HG03571 (cell line): Measurements from ENCODE around the gene HNRNPAB.
"Not testable (repeated sequence)": the region's sequence is repeated elsewhere in the genome, so short reads cannot be mapped to it uniquely, and the experiment has no call there.

ENCODE experiments used
- ATAC-seq: cut with Tn5 transposase; IDR thresholded peaks from one replicate; pipeline ENCODE4 v1.9.1; 2021; ENCODE audit not compliant: unreplicated experiment

HNRNPAB gene

GRCh38 chr5:178196281-178196812 lies 8.0 kb upstream of the HNRNPAB start:
- no peak for ATAC-seq

GRCh38 chr5:178196986-178197385 lies 7.3 kb upstream of the HNRNPAB start:
- ATAC-seq, result no peak

- not testable (repeated sequence) for ATAC-seq
These were observed 6.2 kb upstream of the HNRNPAB start for GRCh38 chr5:178198151-178198550.

- ATAC-seq, result no peak
These were observed 5.6 kb upstream of the HNRNPAB start for GRCh38 chr5:178198706-178199105.

GRCh38 chr5:178199581-178200434 lies 4.5 kb upstream of the HNRNPAB start:
- ATAC-seq, result no peak

DNA sequence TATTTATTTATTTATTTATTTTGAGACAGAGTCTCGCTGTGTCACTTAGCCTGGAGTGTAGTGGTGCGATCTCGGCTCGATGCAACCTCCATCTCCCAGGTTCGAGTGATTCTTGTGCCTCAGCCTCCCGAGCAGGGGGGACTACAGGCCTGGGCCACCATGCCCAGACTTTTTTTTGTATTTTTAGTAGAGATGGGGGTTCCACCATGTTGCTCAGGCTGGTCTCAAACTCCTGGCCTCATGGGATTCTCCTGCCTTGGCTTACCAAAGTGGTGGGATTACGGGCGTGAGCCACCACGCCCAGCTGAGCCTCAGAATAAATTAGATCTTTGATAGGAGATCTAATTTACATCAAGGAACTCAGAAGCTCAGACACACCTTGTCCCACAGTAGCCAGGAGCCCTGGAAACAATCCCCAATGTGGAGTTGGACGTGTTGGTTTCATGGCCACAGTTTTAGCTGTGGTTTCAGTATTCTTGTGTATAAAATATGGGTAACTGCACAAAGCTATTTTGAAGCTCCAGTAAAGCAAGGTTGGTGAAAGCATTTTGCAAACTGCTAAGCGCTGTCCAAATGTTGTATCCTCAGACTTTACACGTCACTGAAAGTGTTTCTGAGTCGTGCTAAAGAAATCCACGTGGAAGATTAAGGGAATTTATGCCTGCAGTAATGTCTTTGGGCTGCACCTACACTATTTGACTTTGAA lies 3.0 kb upstream of the HNRNPAB start:
- ATAC-seq, result no peak

DNA sequence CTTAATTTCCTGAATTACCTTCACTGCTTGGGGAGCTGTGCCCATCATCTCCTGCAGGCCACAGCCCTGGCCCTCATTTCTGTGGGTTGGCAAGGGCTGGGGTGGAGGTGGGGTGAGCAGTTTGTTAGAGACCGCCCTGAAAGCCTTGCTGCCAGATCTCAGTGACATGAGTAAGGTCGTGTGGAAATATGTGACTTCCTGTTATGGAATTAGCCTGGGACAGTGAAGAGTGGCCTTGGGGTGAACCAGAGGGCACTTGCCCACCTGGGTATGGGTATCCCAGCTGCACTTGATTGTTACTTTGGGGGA lies 2.5 kb upstream of the HNRNPAB start:
- ATAC-seq, result no peak

DNA sequence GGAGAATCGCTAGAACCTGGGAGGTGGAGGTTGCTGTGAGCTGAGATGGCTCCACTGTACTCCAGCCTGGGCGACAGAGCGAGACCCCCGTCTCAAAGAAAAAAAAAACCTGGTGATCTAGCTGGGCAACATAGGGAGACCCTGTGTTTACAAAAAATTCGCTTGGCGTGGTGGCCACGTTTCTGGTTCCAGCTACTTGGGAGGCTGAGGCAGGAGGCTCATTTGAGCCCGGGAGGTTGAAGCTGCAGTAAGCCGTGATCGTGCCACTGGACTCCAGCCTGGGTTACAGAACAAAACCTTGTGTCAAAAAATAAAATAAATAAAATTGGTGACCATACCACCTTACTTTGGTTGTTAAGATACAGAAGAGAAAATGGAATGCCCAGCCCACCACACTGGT lies 1.8 kb upstream of the HNRNPAB start:
- ATAC-seq, result no peak

DNA sequence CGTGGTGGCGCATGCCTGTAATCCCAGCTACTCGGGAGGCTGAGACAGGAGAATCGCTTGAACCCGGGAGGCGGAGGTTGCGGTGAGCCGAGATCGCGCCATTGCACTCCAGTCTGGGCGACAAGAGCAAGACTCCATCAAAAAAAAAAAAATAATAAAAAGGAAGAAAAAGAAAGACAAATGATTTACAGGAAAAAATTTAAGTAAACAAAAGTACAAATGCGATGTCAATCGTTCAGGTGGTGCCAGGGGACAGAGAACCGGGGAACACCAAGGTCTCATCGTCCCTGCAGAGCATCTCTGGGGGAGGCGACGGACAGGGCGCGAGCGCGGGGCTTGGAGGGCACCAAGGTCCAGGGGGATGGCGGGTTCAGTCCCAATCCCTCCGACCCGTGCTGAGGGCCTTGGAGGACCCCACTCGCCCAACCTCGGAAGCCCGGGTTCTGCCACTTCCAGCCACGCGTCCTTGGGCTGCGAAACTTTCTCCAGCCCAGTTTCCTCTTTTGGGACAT lies 607 bp upstream of the HNRNPAB start:
- no peak for ATAC-seq

DNA sequence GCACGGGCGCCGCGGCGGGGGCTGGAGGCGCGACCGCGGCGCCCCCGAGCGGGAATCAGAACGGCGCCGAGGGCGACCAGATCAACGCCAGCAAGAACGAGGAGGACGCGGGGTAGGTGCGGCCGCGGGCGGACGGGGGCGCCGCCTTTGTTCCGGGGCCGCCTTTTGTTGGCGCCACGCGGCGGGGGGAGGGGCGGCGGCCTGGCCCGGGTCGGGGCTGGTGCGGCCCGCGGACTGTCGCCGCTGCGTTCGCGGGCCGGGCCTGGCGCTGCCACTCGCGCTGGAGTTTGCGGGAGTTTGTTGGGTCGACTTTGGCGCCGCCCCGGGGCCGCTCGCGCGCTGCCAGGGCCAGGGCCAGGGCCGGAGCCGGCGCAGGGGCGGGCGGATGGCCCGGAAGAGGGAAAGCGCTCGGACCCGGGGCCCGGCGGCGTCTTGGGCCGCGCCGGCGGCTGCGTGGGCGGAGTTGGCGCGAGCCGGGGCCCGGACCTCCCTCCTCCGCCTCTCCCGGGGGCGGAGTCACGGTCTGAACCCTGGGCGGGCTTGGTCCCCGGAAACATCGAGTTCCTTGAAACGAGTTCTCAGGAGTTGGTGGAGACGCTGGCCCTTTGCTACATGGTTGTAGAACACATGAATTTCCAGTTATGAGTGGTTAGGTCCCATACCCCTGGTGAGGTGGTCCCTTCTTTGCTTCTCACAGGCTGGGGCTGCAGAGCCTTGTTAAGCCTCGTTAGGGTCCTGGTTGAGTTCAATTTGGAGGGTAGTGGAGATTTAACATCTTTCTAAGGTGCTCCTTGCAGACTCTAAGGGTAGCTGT lies 809 bp downstream of the HNRNPAB start:
- peak; percentile 48 for ATAC-seq

- no peak for ATAC-seq
These were observed 1.4 kb downstream of the HNRNPAB start for GRCh38 chr5:178205749-178206047.

GRCh38 chr5:178206166-178207101 lies 2.1 kb downstream of the HNRNPAB start:
- no peak for ATAC-seq

DNA sequence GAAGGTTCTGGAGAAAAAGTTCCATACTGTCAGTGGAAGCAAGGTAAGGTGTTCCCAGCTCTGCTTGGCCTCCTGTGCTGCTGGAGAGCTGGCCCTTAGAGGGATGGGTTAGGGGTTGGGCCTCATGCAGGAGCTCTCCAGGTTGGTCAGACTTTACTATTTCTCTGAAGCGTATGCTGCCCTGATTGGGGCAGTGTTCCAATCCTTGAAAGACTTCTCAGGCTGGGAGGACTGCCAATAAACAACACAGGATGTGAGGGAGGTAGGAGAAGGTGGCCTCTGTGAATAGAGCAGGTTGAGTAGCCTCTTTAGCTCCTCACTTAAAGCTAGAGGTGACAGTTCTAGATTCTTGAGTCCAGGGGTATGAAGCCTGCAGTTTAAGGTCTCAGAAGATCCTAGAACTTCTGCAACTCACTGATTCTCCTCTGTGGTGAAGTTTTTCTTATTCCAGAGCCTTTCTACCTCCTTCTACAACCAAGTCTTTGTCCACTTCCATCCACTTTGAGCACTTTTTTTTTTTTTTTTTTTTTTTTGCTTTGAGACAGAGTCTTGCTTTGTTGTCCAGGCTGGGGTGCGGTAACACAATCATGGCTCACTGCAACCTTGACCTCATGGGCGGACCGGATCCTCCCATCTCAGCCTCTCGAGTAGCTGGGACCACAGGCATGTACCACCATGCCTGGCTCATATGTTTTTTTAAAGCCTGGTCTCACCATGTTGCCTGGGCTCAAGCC lies 3.0 kb downstream of the HNRNPAB start:
- ATAC-seq, result no peak

GRCh38 chr5:178207917-178208280 lies 3.6 kb downstream of the HNRNPAB start:
- ATAC-seq, result no peak

DNA sequence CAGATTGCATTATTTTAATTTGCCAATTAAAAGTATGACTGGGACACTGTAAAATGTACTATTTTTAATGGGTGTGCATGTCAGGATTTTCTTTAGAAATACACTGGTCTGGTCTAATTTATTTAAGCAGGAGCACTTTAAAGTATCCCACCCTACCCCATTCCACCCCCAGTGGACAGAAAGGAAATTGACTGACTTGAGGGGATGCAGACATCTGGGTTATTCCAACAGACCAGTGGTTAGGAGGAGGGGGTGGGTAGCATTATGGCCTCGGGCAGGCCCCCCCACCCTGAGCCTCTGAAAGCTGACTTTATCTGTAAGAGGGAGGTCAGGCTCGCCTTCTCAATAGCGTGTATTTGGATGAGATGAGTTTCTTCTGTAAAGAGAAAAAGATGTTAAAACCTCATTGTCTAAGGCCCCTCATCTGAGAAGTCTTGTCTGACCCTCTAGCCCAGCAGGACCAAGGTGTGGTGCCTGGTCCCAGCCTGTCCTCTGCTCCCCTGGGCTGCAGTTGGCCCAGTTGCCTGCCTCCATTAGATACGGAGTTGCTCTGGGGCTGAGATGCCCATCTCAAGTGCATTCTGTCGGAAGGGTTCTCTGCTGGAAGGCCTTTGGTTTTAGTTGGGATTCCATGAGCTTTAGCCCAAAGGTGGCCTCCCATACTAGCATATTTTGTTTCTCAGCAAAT lies 4.4 kb downstream of the HNRNPAB start:
- no peak for ATAC-seq

- ATAC-seq, result no peak
These were observed 5.2 kb downstream of the HNRNPAB start for GRCh38 chr5:178209334-178210072.

DNA sequence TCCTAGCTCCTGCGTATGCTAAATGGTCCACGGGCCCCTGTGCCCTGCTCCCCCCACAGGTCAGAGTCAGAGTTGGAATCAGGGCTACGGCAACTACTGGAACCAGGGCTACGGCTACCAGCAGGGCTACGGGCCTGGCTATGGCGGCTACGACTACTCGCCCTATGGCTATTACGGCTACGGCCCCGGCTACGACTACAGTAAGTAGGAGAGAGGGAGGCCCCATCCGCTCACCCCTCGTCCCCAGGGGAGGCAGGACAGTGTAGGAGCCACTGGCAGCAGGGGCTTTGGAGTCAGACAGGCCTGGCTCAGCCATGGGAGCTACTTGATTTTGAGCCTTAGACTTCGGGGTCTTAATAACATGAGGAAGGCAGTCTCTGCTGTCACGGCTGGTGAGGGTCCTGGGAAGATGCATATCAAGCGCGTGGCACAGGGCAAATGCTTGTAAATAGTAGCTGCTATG lies 5.8 kb downstream of the HNRNPAB start:
- ATAC-seq, result no peak

GRCh38 chr5:178210686-178211085 lies 6.4 kb downstream of the HNRNPAB start:
- no peak for ATAC-seq
